H1 (cell line): ENCODE results near the gene HK1. TPM values are rescaled to one million over a fixed set of nuclear protein-coding genes. Genes with fewer than 3 reads are reported as not detected.

Experiments used
- CBX8 ChIP-seq: fragments of 300-800, 300-1000 bp; sonication (generic); IDR thresholded peaks from 2 replicates; pipeline ENCODE4 v1.7.1; 2016; ENCODE audit warnings: low read depth, low read length, borderline replicate concordance
- CHD2 ChIP-seq: IDR thresholded peaks from 2 replicates; pipeline ENCODE4 v1.6.1; 2012; ENCODE audit warnings: low read length, improper control_type of control experiment
- CTBP2 ChIP-seq: IDR thresholded peaks from 2 replicates; pipeline ENCODE4 v1.7.0; 2011; ENCODE audit warnings: borderline replicate concordance, mild to moderate bottlenecking, moderate library complexity, mixed read lengths, low read length; ENCODE audit not compliant: insufficient read depth, insufficient read length
- NRF1 ChIP-seq: IDR thresholded peaks from 2 replicates; pipeline ENCODE4 v1.6.1; 2011; ENCODE audit warnings: mild to moderate bottlenecking, low read depth, low read length, improper control_type of control experiment
- POLR2A ChIP-seq, 2 experiments: IDR thresholded peaks; 1 replicate in 1 of 2; 2 replicates in 1 of 2; pipeline ENCODE4 v1.6.1; 2011; ENCODE audit warnings: low read depth in 2 of 2, low read length in 2 of 2, mild to moderate bottlenecking in 2 of 2; ENCODE audit errors: control extremely low read depth in 1 of 2
- RXRA ChIP-seq: IDR thresholded peaks from 2 replicates; pipeline ENCODE4 v1.6.1; 2011; ENCODE audit warnings: low read depth, mild to moderate bottlenecking, low read length, moderate library complexity; ENCODE audit not compliant: insufficient read depth
- SIRT6 ChIP-seq: IDR thresholded peaks from one replicate; pipeline ENCODE4 v1.7.1; 2012; ENCODE audit warnings: low read length, inconsistent platforms
- SIX5 ChIP-seq: IDR thresholded peaks from 2 replicates; pipeline ENCODE4 v1.6.1; 2011; ENCODE audit warnings: mild to moderate bottlenecking, low read depth, low read length
- SP1 ChIP-seq: IDR thresholded peaks from 2 replicates; pipeline ENCODE4 v1.6.1; 2011; ENCODE audit warnings: low read depth, low read length
- TEAD4 ChIP-seq: IDR thresholded peaks from 2 replicates; pipeline ENCODE4 v1.6.1; 2012; ENCODE audit warnings: low read depth, low read length, inconsistent platforms, mixed read lengths
- polyA plus RNA-seq, 7 experiments: library from polyadenylated mRNA; depleted of rRNA in 3 of 7; stranded (reverse) in 5 of 7; unstranded in 2 of 7; fragments of >200 nt in 5 of 7; fragments of 200-250 nt in 2 of 7; gene quantifications; 1 replicate in 5 of 7; 2 replicates in 1 of 7; 4 replicates in 1 of 7; pipeline versions ENCODE4 v1.2.1 to v1.2.3, GENCODE V29; 2011 to 2013; ENCODE audit warnings: missing spikeins in 2 of 7, mixed read lengths in 2 of 7
- total RNA-seq: library from RNA; stranded (reverse); fragmentation: NEBNext Ultra II Directional; extraction: Animal tissue kit (Norgen Biotek cat#: 25700); gene quantifications from 2 replicates; pipeline ENCODE4 v1.2.1, GENCODE V29; 2021
- TF ChIP-seq, protein P1 (sequence below): fragments of 300-600 bp; sonication (generic); IDR thresholded peaks from 2 replicates; pipeline ENCODE4 v1.7.1; 2012; ENCODE audit warnings: low read length, moderate library complexity, mild to moderate bottlenecking, inconsistent platforms; ENCODE audit not compliant: insufficient replicate concordance

HK1 gene
- total and polyA plus RNA-seq, 2 of the 8 experiments (the other 6 are each of a cell fraction or from before 2014, with no cell fraction given), result 55.8 to 247 TPM

DNA sequence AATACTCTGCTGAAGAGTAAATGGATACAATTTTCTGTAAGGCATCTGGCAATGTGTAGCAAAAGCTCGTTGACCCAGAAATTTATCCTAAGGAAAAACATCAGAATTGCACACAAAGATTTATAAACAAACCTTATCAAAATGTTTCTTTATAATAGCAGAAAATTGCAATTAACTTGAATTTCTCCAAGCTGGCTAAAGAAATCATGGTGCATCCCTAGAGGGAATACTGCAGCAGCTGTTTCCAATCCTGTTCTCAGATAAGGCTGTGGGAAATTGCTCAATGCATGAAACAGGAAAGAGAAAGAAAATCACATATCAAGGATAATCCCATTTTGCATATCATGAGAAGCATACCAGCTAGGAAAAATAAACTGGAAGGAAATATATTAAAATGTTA, 119.7 kb downstream of the HK1 start (continued):
- TF ChIP-seq, protein P1, sequence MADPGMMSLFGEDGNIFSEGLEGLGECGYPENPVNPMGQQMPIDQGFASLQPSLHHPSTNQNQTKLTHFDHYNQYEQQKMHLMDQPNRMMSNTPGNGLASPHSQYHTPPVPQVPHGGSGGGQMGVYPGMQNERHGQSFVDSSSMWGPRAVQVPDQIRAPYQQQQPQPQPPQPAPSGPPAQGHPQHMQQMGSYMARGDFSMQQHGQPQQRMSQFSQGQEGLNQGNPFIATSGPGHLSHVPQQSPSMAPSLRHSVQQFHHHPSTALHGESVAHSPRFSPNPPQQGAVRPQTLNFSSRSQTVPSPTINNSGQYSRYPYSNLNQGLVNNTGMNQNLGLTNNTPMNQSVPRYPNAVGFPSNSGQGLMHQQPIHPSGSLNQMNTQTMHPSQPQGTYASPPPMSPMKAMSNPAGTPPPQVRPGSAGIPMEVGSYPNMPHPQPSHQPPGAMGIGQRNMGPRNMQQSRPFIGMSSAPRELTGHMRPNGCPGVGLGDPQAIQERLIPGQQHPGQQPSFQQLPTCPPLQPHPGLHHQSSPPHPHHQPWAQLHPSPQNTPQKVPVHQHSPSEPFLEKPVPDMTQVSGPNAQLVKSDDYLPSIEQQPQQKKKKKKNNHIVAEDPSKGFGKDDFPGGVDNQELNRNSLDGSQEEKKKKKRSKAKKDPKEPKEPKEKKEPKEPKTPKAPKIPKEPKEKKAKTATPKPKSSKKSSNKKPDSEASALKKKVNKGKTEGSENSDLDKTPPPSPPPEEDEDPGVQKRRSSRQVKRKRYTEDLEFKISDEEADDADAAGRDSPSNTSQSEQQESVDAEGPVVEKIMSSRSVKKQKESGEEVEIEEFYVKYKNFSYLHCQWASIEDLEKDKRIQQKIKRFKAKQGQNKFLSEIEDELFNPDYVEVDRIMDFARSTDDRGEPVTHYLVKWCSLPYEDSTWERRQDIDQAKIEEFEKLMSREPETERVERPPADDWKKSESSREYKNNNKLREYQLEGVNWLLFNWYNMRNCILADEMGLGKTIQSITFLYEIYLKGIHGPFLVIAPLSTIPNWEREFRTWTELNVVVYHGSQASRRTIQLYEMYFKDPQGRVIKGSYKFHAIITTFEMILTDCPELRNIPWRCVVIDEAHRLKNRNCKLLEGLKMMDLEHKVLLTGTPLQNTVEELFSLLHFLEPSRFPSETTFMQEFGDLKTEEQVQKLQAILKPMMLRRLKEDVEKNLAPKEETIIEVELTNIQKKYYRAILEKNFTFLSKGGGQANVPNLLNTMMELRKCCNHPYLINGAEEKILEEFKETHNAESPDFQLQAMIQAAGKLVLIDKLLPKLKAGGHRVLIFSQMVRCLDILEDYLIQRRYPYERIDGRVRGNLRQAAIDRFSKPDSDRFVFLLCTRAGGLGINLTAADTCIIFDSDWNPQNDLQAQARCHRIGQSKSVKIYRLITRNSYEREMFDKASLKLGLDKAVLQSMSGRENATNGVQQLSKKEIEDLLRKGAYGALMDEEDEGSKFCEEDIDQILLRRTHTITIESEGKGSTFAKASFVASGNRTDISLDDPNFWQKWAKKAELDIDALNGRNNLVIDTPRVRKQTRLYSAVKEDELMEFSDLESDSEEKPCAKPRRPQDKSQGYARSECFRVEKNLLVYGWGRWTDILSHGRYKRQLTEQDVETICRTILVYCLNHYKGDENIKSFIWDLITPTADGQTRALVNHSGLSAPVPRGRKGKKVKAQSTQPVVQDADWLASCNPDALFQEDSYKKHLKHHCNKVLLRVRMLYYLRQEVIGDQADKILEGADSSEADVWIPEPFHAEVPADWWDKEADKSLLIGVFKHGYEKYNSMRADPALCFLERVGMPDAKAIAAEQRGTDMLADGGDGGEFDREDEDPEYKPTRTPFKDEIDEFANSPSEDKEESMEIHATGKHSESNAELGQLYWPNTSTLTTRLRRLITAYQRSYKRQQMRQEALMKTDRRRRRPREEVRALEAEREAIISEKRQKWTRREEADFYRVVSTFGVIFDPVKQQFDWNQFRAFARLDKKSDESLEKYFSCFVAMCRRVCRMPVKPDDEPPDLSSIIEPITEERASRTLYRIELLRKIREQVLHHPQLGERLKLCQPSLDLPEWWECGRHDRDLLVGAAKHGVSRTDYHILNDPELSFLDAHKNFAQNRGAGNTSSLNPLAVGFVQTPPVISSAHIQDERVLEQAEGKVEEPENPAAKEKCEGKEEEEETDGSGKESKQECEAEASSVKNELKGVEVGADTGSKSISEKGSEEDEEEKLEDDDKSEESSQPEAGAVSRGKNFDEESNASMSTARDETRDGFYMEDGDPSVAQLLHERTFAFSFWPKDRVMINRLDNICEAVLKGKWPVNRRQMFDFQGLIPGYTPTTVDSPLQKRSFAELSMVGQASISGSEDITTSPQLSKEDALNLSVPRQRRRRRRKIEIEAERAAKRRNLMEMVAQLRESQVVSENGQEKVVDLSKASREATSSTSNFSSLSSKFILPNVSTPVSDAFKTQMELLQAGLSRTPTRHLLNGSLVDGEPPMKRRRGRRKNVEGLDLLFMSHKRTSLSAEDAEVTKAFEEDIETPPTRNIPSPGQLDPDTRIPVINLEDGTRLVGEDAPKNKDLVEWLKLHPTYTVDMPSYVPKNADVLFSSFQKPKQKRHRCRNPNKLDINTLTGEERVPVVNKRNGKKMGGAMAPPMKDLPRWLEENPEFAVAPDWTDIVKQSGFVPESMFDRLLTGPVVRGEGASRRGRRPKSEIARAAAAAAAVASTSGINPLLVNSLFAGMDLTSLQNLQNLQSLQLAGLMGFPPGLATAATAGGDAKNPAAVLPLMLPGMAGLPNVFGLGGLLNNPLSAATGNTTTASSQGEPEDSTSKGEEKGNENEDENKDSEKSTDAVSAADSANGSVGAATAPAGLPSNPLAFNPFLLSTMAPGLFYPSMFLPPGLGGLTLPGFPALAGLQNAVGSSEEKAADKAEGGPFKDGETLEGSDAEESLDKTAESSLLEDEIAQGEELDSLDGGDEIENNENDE, result no peak
- TF ChIP-seq NRF1, result no peak
- TF ChIP-seq RXRA, result no peak
- no peak for TF ChIP-seq SIX5
- no peak for TF ChIP-seq TEAD4
- no peak for TF ChIP-seq POLR2A (IDR thresholded peaks at IDR 0.05; ENCODE audit: control extremely low read depth in 1 of 2, low read depth in 2 of 2, low read length in 2 of 2)
- no peak for TF ChIP-seq SIRT6
- TF ChIP-seq CBX8, result no peak
- TF ChIP-seq CTBP2, result no peak
- no peak for TF ChIP-seq CHD2
- TF ChIP-seq SP1, result no peak
